C4-2B (cell line): ENCODE results near the gene HOXB5.

ENCODE experiments used
- CTCF ChIP-seq: fragments of 450-650 bp; conservative IDR thresholded peaks from 2 replicates; pipeline ENCODE4 v1.5.1; 2017; ENCODE audit warnings: mild to moderate bottlenecking
- ZFX ChIP-seq: fragments of 450-650 bp; IDR thresholded peaks from 2 replicates; pipeline ENCODE4 v1.6.1; 2017

DNA sequence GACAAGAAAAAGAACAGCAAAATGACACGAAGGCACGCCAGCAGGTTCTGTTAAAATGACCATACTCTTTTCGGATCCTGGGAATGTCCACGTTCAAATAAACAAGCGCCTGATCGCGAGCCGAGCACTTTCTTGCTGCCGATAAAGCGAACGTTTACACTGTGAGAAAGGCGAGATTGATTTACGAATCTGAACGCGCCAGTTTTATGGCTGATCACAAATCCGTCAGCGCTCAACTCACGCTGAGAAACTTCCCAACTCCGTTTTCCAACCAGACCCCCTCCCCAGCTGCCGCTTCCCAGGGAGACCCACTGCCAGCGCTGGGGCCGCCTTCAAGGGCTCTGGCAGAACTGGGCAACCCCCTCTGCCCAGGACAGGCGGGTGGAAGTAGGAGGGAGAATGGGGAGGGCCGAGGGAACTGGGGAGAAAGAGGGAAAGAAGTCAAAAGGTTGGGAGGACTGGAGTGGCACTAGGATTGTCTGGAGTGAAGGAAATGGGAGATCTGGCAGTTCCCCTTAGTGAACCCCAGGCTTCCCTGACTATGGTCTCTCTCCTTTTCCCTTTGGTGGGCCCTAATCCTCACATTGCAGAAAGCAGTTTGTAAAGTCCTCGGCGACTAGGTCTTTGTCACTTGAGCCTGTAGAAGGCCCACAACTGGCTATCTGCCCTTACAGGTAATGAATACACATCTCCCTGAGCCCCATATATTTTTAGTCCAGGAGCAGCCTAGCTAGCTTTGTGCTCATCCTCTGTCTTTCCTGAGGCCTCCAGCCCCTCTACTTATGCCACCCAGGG lies 22.4 kb downstream of the HOXB5 start:
- TF ChIP-seq CTCF (no peak), ZFX (no peak)
